OCI-LY1 (cell line): ENCODE measurements around the gene COPRS.

ENCODE experiments used
- EZH2 ChIP-seq: fragments of 200-600 bp; sonication (generic), shearing (Covaris generic); IDR thresholded peaks from 2 replicates; pipeline ENCODE4 v1.8.0; 2017; ENCODE audit warnings: borderline replicate concordance, mixed run types, mild to moderate bottlenecking, antibody characterized with exemption, low read length, moderate library complexity, mixed read lengths
- TF ChIP-seq, protein P1 (sequence below): fragments of 200-600 bp; sonication (generic), shearing (Covaris generic); IDR thresholded peaks from 2 replicates; pipeline ENCODE4 v1.5.1; 2017; ENCODE audit warnings: mild to moderate bottlenecking, antibody characterized with exemption, low read length, moderate library complexity, mixed read lengths

DNA sequence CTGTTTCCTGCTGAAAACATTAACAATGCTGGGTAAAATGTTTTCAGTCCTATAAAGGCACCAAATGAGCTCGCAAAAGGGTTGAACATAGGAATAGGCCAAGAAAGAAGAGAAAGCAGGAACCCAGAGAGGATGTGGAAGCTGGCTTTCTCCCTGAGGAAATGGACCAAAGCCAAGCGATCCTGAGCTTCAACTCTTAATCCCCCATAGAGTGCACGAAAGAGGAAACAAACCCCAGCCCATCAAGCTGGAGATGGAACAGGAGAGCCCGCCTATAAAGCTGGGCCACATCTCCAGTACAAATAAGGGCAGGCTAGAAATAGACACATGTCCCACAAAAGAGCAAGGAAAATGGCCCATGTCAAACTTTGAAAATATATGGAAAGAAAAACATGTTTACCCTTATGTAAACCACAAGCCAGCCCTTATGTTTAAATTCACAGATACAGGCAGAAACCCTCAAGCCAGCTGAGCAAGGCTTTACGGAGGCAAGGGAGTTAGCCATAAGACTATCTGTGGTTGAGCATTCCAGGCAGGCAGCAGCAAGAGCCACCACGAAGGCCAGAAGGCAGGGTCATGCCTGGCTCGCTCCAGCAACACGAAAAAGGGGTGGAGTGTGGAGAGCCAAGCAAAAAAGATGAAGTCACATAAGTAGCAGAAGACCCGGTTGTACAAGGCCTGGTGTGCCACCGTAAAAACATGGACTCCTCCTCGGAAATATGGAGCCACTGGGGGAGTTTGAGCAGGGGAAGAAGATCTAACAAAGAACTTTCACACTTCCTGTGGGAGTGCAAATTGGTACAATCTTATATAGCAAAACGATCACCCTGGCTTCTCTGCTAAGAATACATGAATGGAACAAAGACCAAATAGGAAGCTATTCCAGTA is 27.8 kb downstream of the COPRS start:
- TF ChIP-seq, protein P1, sequence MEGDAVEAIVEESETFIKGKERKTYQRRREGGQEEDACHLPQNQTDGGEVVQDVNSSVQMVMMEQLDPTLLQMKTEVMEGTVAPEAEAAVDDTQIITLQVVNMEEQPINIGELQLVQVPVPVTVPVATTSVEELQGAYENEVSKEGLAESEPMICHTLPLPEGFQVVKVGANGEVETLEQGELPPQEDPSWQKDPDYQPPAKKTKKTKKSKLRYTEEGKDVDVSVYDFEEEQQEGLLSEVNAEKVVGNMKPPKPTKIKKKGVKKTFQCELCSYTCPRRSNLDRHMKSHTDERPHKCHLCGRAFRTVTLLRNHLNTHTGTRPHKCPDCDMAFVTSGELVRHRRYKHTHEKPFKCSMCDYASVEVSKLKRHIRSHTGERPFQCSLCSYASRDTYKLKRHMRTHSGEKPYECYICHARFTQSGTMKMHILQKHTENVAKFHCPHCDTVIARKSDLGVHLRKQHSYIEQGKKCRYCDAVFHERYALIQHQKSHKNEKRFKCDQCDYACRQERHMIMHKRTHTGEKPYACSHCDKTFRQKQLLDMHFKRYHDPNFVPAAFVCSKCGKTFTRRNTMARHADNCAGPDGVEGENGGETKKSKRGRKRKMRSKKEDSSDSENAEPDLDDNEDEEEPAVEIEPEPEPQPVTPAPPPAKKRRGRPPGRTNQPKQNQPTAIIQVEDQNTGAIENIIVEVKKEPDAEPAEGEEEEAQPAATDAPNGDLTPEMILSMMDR: no peak
- no peak for TF ChIP-seq EZH2
